Kidney tubule cell (primary cell): Measurements from ENCODE around the gene TP53TG3D.
"Not testable (repeated sequence)": the region's sequence is repeated elsewhere in the genome, so short reads cannot be mapped to it uniquely, and the experiment has no call there.

Source experiments
- DNase-seq: peaks from one replicate; pipeline ENCODE4 v3.0.0-alpha.2; 2018; ENCODE audit warnings: low spot score

Gene TP53TG3D, protein sequence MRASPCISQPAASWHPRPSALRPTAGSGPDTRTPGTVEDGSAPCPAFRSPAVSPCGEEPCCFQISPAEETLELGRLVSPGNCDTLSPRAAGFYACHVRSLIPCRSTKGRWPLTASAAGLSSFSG

DNA sequence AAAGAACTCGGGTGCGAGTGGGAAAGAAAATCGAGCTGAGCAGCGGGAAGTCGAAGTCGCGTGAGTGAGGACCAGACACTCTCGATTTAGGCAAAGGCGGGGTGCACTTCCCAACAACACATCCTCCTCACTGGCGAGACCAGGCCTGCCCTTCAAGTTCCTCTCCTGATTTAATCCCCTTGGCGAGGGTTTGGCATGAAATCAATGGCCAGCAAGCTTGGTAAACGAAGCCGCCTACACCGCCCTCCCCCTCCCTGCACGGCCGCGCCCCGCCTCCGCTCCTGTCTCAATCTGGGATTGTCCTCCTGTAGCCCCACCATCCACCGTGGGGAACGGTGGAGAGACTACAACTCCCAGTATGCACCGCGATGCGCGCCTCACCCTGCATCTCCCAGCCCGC is at the start of gene TP53TG3D:
TSS of gene TP53TG3D (plus strand) at position 301 of the 400 bp plus-strand sequence. CDS start at position 369, 68 bp downstream.
- DNase-seq, result not testable (repeated sequence)

DNA sequence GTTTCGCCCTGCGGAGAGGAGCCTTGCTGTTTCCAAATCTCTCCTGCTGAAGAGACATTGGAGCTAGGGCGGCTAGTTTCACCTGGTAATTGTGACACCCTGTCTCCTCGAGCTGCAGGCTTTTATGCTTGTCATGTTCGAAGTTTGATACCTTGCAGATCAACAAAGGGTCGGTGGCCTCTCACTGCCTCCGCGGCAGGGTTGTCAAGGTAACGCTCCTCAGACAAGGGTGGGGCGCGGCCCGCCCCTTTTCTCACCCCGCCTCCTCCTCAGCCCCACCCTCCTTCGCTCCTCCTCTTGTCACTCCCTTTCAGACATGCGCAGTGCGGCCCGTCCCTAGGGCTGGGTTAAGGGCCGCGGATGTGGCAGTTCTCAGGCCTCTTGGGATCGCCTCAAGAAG is 421 bp downstream of the TP53TG3D start:
- not testable (repeated sequence) for DNase-seq

DNA sequence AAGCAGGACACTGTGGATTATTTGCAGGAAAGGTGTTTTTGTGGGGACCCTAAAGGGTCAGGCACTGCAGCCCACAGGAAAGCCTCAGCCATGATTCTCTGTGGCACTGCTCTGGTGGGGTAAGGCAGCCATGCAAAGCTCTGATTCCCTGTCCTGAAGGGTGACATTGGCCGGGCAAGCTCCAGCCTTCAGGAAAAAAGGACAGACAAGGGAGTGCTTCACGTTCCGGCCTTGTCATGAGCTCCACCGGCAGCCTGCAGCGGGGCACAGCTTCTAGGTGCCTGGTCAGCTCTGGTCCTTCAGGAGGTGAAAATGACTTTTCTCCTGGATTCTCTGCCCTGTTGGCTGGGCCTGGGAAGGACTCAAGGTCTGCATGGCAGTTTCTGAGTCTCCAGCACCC is 8.4 kb downstream of the TP53TG3D start:
- DNase-seq, result not testable (repeated sequence)

DNA sequence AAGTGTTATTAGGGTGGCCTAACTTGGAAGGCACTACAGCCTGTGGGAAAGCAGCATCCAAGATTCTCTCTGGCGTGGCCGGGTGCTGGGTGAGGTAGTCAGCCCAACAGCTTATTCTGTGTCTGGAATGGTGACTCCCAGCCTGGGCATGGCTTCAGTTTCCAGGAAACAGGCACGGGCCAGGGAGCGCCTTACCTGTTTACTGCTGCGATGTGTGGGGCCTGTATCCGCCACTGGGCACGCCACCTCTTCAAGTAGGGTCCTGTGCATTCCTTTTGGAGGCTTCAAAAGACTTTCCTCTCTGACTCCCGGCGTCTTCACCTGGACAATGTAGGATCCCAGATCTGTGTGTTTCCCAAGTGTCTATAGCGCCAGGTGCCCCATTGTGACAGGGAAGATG is 10.5 kb downstream of the TP53TG3D start:
- not testable (repeated sequence) for DNase-seq

DNA sequence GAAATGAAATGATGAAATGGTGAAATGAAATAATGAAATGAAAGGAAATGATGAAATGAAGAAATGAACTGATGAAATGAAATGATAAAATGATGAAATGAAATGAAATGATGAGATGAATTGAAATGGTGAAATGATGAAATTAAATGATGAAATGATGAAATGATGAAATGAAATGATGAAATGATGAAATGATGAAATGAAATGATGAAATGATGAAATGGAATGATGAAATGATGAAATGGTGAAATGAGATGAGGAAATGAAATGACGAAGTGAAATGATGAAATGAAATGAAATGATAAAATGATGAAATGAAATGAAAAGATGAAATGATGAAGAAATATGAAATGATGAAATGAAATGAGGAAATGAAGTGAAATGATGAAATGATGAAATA is 28.8 kb downstream of the TP53TG3D start:
- not testable (repeated sequence) for DNase-seq

DNA sequence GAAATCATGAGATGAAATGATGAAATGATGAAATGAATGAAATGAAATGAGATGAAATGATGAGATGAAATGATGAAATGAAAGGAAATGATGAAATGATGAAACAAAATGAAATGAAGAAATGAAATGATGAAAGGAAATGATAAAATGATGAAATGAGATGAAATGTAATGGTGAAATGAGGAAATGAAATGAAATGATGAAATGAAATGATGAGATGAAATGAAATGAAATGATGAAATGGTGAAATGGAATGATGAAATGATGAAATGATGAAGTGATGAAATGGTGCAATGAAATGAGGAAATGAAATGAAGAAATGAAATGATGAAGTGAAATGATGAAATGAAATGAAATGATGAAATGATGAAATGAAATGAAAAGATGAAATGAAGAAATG is 29.9 kb downstream of the TP53TG3D start:
- DNase-seq, result not testable (repeated sequence)

DNA sequence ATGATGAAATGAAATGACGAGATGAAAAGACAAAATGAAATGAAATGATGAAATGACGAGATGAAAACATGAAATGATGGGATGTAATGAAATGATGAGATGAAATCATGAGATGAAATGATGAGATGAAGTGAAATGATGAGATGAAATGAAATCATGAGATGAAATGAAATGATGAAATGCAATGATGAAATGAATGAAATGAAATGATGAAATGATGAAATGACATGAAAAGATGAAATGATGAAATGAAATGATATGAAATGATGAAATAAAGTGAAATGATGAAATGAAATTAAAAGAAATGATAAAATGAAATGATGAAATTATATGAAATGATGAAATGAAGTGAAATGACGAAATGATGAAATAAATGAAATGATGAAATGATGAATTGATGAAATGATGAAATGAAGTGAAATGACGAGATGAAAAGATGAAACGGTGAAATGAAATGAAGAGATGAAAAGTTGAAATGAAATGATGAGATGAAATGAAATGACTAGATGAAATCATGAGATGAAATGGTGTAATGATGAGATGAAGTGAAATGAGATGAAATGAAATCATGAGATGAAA is 30.9 kb downstream of the TP53TG3D start:
- not testable (repeated sequence) for DNase-seq

DNA sequence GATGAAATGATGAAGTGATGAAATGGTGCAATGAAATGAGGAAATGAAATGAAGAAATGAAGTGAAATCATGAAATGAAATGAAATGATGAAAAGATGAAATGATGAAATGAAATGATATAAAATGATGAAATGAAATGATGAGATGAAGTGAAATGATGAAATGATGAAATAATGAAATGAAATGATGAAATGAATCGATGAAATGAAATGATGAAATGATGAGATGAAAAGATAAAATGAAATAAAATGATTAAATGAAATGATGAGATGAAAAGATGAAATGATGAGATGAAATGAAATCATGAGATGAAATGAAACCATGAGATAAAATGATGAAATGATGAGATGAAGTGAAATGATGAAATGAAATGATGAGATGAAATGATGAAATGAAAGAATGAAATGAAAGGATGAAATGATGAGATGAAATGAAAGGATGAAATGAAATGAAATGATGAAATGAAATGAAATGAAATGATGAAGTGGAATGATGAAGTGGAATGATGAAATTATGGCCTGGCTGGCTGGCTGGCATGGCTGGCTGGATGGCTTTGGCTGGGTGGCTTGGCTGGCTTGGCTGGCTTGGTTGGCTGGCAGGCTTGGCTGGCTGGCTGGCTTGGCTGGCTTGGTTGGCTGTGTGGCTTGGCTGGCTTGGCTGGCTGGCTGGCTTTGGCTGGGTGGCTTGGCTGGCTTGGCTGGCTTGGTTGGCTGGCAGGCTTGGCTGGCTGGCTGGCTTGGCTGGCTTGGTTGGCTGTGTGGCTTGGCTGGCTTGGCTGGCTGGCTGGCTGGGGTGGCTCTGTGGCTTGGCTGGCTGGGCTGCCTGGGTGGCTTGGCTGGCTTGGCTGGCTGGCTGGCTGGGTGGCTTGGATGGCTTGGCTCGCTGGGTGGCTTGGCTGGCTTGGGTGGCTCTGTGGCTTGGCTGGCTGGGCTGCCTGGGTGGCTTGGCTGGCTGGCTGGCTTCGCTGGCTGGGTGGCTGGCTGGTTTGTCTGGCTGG is 32.0 kb downstream of the TP53TG3D start:
- not testable (repeated sequence) for DNase-seq

DNA sequence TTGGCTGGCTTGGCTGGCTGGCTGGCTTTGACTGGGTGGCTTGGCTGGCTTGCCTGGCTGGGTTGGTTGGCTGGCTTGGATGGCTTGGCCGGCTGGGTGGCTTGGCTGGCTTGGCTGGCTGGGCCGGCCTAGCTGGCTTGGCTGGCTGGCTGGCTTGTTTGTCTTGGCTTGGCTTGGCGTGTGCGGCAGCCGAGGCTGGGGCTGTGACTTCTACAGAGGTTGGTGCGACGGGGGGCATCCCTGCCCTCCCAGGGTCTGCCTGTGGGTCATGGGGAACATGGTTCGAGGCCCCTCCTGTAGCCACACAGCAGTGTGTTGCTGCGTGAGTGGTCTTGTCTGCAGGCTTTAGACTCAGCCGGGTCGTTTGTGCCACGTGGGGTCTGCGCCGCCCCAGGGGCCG is 33.1 kb downstream of the TP53TG3D start:
- DNase-seq, result not testable (repeated sequence)

DNA sequence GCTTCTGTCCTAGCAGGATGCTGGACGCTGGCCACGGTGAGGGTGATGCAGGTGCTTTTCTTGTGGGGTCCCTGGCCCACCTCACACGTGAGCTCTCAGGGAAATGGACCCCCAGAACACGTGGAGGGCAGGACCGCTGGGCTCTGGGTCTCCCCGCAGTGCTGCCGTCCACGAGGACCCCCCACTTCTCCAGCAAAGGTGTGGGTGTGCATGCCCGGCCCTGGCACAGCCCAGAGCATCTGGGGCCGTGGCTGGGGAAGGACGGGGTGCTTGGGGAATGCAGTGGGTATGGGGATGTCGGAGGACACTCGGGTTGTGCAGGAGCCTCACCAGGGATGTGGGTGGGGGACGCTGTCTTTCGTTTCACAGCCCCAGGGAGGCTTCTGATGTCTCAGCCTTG is 34.7 kb downstream of the TP53TG3D start:
- not testable (repeated sequence) for DNase-seq

DNA sequence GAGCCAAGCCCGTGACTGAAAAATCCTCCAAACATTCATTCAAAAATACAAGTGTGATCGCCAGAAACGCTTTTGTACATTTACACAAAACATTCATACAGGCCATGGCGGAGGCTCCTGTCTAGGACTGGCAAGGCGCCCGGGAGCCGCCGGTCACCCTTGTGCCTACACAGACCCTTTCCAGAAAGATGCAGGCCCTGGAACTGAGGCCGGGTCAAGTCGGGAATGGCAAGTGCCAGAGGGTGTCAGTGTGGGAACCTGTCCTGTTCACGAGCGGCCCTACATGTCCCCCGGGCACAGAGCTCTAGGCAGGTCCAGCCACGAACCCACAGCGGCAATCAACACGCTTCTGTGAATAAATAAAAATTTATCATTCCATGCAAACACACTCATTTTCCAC is 36.1 kb downstream of the TP53TG3D start:
- DNase-seq, result not testable (repeated sequence)

DNA sequence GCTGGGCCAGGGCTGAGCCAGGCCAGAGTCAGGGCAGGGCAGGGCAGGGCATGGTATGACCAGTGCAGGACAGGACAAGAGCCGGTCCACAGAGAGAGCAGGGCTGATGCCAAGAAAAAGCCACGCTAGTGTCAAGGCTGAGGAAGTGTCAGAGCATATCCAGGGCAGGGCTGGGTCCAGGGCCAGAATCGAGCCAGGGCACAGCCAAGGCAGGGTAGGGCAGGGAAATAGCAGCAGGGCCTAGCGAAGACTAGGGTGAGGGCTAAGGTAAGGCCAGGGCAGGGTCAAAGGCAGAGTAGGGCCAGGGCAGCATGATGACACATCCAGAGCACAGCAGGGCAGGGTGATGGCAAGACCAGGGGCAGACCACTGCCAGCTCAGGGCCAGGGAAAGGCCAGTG is 49.7 kb downstream of the TP53TG3D start:
- not testable (repeated sequence) for DNase-seq
